CD14-positive monocyte (primary cell): ENCODE measurements around the gene ERCC5. TPM values are rescaled to one million over a fixed set of nuclear protein-coding genes. Genes with fewer than 3 reads are reported as not detected.

Source experiments
- DNase-seq, 3 donors: peaks; one replicate each; pipeline ENCODE4 v3.0.0-alpha.2; 2011 to 2022
- H2AFZ ChIP-seq: 2 replicates; pipeline ENCODE4 v1.6.0; 2012; ENCODE audit warnings: mild to moderate bottlenecking, low read depth, low read length, inconsistent platforms; ENCODE audit not compliant: insufficient read depth, poor library complexity, severe bottlenecking
- H3K27ac ChIP-seq, 2 donors: 1 replicate in 1 of 2; 2 replicates in 1 of 2; pipeline ENCODE4 v1.5.1; 2012 to 2013; ENCODE audit warnings: low read length in 2 of 2, control low read depth in 1 of 2, inconsistent platforms in 1 of 2, low read depth in 1 of 2, mild to moderate bottlenecking in 1 of 2
- H3K27me3 ChIP-seq, 2 donors: one replicate each; pipeline versions ENCODE4 v1.6.0 to v1.6.1; 2011 to 2013; ENCODE audit warnings: low read length in 2 of 2; ENCODE audit not compliant: control insufficient read depth in 2 of 2, insufficient read depth in 2 of 2
- H3K36me3 ChIP-seq, 2 donors: replicated peaks in 1 of 2; 1 replicate in 1 of 2; 2 replicates in 1 of 2; pipeline versions ENCODE4 v1.5.1 to v1.6.1; 2012 to 2013; ENCODE audit warnings: low read length in 2 of 2, control low read depth in 1 of 2, inconsistent platforms in 1 of 2, mild to moderate bottlenecking in 1 of 2; ENCODE audit not compliant: insufficient read depth in 2 of 2, control insufficient read depth in 1 of 2
- H3K4me1 ChIP-seq, 2 donors: 1 replicate in 1 of 2; 2 replicates in 1 of 2; pipeline versions ENCODE4 v1.5.1 to v1.6.1; 2012 to 2013; ENCODE audit warnings: low read length in 2 of 2, control low read depth in 1 of 2, inconsistent platforms in 1 of 2, mild to moderate bottlenecking in 1 of 2, moderate library complexity in 1 of 2; ENCODE audit not compliant: insufficient read depth in 2 of 2, control insufficient read depth in 1 of 2
- H3K4me2 ChIP-seq: replicated peaks from 2 replicates; pipeline ENCODE3; 2012; ENCODE audit warnings: low read length, moderate library complexity, mild to moderate bottlenecking; ENCODE audit not compliant: poor library complexity, severe bottlenecking; ENCODE audit errors: extremely low read depth
- H3K4me3 ChIP-seq, 3 experiments: fragments of 200-600 bp in 1 of 3; sonication (generic) in 1 of 3; replicated peaks in 1 of 3; 1 replicate in 2 of 3; 2 replicates in 1 of 3; pipeline ENCODE4 v1.5.1; 2011 to 2013; ENCODE audit warnings: low read length in 3 of 3, mild to moderate bottlenecking in 3 of 3, control low read depth in 2 of 3, low read depth in 2 of 3, inconsistent platforms in 1 of 3, moderate library complexity in 1 of 3
- H3K79me2 ChIP-seq: 2 replicates; pipeline ENCODE4 v1.6.0; 2012; ENCODE audit warnings: mild to moderate bottlenecking, control low read depth, inconsistent platforms, low read length, moderate library complexity; ENCODE audit not compliant: insufficient read depth
- H3K9ac ChIP-seq: 2 replicates; pipeline ENCODE4 v1.6.0; 2017; ENCODE audit warnings: low read length, mild to moderate bottlenecking; ENCODE audit not compliant: insufficient read depth, poor library complexity, severe bottlenecking
- H3K9me3 ChIP-seq, 2 donors: replicated peaks in 1 of 2; 1 replicate in 1 of 2; 2 replicates in 1 of 2; pipeline versions ENCODE4 v1.5.1 to v1.6.1; 2012 to 2013; ENCODE audit warnings: low read length in 2 of 2, control low read depth in 1 of 2; ENCODE audit not compliant: control insufficient read depth in 1 of 2, insufficient read depth in 1 of 2
- H4K20me1 ChIP-seq: 2 replicates; pipeline ENCODE4 v1.6.0; 2012; ENCODE audit warnings: mild to moderate bottlenecking, low read length, control low read depth, moderate library complexity; ENCODE audit not compliant: insufficient read depth
- H3K27ac Mint-ChIP-seq, 7 donors: one replicate each; pipeline ENCODE4 v1.8.0; 2020; ENCODE audit warnings: mild to moderate bottlenecking in 7 of 7, mixed read lengths in 7 of 7, moderate library complexity in 6 of 7, inconsistent platforms in 2 of 7
- H3K27me3 Mint-ChIP-seq, 3 donors: one replicate each; pipeline ENCODE4 v1.8.0; 2021 to 2022; ENCODE audit warnings: low read depth in 3 of 3, mild to moderate bottlenecking in 3 of 3, mixed read lengths in 3 of 3, moderate library complexity in 3 of 3, inconsistent platforms in 1 of 3
- H3K36me3 Mint-ChIP-seq, 2 donors: one replicate each; pipeline ENCODE4 v1.8.0; 2020; ENCODE audit warnings: mixed read lengths in 2 of 2, inconsistent platforms in 1 of 2, mild to moderate bottlenecking in 1 of 2
- H3K4me1 Mint-ChIP-seq: one replicate; pipeline ENCODE4 v1.8.0; 2020; ENCODE audit warnings: mild to moderate bottlenecking, mixed read lengths
- H3K4me3 Mint-ChIP-seq, 2 donors: one replicate each; pipeline ENCODE4 v1.8.0; 2020; ENCODE audit warnings: mild to moderate bottlenecking in 2 of 2, mixed read lengths in 2 of 2, moderate library complexity in 1 of 2
- H3K9me3 Mint-ChIP-seq, 7 donors: one replicate each; pipeline ENCODE4 v1.8.0; 2020 to 2022; ENCODE audit warnings: mixed read lengths in 7 of 7, mild to moderate bottlenecking in 6 of 7, moderate library complexity in 6 of 7, inconsistent platforms in 2 of 7
- CTCF ChIP-seq: fragments of 200-600 bp; IDR thresholded peaks from one replicate; pipeline ENCODE4 v1.8.0; 2022; ENCODE audit warnings: antibody characterized with exemption, mild to moderate bottlenecking
- WGBS: methylation state at CpG from one replicate; pipeline ENCODE4 v1.1.5; 2013; ENCODE audit warnings: missing lambda C conversion rate; ENCODE audit not compliant: insufficient coverage; 5-methylcytosine and 5-hydroxymethylcytosine counted together
- intact Hi-C, 2 donors: fragments of 100-400 bp; cut with micrococcal nuclease; formaldehyde crosslinking; loops; one replicate each; pipeline versions ENCODE4 v1.15.0 to v1.15.1; 2023
- polyA minus RNA-seq: library from RNA; depleted of rRNA, polyadenylated mRNA; stranded (reverse); fragments of >200 nt; gene quantifications from 2 replicates; pipeline ENCODE4 v1.2.3, GENCODE V29; 2012
- polyA plus RNA-seq, 3 donors: library from polyadenylated mRNA; depleted of rRNA in 1 of 3; unstranded in 2 of 3; stranded (reverse) in 1 of 3; fragments of 300-500 nt in 2 of 3; fragments of >200 nt in 1 of 3; fragmentation: Illumina TruSeq in 2 of 3; gene quantifications; 1 replicate in 2 of 3; 2 replicates in 1 of 3; pipeline ENCODE4 v1.2.3, GENCODE V29; 2012 to 2021
- total RNA-seq, 12 experiments: library from RNA in 1 of 12; stranded (reverse) in 1 of 12; fragments of 120-200 nt in 1 of 12; gene quantifications; one replicate each; pipeline ENCODE4 v1.2.4 and lab custom pipeline; 2013 to 2026; ENCODE audit warnings: mixed read lengths in 6 of 12, inconsistent platforms in 1 of 12

Gene ERCC5
- 74.8 TPM for total RNA-seq (2013)
- polyA plus RNA-seq = 10 to 100 TPM; 15.2 to 34.2 (median 22.1) TPM
- polyA minus RNA-seq = 36.6 and 41.9 TPM in 2 replicates
- 1.6 to 15.1 (median 6.7) reads per million in 11 experiments for total RNA-seq (lab: John Stamatoyannopoulos, UW)

GRCh38 chr13:102845630-102846260 lies at the start of gene ERCC5:
Gene ERCC5, plus strand, starts transcription at chr13:102846032. Its CDS starts 235 bp downstream, at chr13:102846267.
- Histone ChIP-seq H4K20me1 (peaks cover 37% of the 10 kb centered on the region), H3K9ac (peak within 1 kb of the TSS; percentile 99), H3K9me3 (no peaks in the 10 kb centered on the region), H3K27ac (peak within 1 kb of the TSS; percentile 97 to 98), H2AFZ (peak within 1 kb of the TSS; percentile 96), H3K4me3 (peak within 1 kb of the TSS; percentile 72 to 97 (median 91)), H3K4me2 (peak within 1 kb of the TSS; percentile 86), H3K79me2 (peaks cover 49% of the 10 kb centered on the region), H3K36me3 (peaks cover 0 to 19% of the 10 kb centered on the region in 2 donors), H3K4me1 (peaks cover 15 to 22% of the 10 kb centered on the region in 2 donors), H3K27me3 (no peaks in the 10 kb centered on the region)
- peak within 1 kb of the TSS; percentile 96 to 99 (median 98) for H3K27ac Mint-ChIP-seq
- H3K27me3 Mint-ChIP-seq = peaks cover 0 to 3% (median 0%) of the 10 kb centered on the region in 3 donors
- DNase-seq = peak; percentile 94 to 97 (median 95)
- TF ChIP-seq CTCF = no peak
- peaks cover 8 to 17% of the 10 kb centered on the region in 2 donors for H3K36me3 Mint-ChIP-seq
- H3K4me3 Mint-ChIP-seq = peak within 1 kb of the TSS; percentile 92 to 93
- WGBS = 1% methylated on average over 44 of the region's 49 CpGs
- H3K9me3 Mint-ChIP-seq = no peaks in the 10 kb centered on the region
- H3K4me1 Mint-ChIP-seq = peaks cover 21% of the 10 kb centered on the region
- intact Hi-C loops = loop anchor here (2.0 to 5.0 kb wide), 5 partner anchors 73 to 263 kb away; partner anchors contain the start of genes TPP2 (in 2 of the 2) and TEX30 (in 1 of the 2)

DNA sequence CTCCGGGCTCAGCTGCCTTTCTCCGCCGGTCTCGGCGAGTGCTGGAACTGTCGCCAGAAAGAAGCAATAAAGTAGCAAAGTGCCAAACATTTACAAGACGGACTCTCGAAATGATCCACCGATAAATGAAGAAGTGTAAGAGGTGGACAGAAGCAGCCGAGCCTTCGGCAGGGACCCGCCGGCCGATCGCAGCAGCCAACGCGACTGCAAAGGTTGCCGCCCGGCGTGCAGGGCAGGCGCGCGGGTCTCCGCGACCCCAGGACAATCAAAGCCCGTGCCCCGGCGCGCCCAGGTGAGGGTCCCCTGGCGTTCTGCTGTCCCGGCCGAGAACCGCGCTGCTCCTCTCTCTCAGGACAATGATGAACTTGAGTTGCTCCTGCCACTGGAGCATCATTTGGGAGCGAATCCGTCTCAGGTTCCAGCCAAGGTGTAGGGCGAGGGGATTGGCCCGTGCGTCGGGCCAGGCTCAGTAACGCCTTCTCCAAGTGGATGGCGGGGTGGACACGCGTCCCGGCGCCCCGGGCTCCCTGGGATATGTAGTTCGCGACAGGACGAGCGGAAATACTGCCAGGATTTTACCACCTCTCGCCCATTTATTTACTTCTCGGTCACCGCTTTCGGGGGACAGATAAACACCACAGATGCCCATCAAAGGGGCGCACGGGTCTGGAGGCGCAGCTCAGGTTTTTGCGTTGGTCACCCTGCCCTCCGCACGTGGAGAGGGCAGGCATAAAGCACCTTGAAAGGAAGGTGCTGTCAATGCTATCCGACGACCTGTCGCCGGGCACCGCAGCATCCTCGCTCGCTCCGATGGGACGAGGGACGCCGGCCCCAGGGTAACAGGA lies 47.0 kb upstream of the ERCC5 start, which contains the start of the genes BIVM and POGLUT2:
Gene BIVM (plus strand): TSS at position 539 of the 845 bp plus-strand sequence. CDS start 8,149 bp downstream, outside the sequence.
Gene POGLUT2 (minus strand): TSS at position 396 of the 845 bp plus-strand sequence. CDS start 306 bp downstream, at position 90.
- intact Hi-C loops = loop anchor here in 1 of 2 donors (10.0 kb wide), 1 partner anchor 114 kb away; no protein-coding TSS in a partner anchor
- H3K9ac ChIP-seq = peak within 1 kb of the TSS; percentile 65
- Mint-ChIP-seq H3K27me3 (peaks cover 25 to 34% (median 34%) of the 10 kb centered on the region in 3 donors), H3K9me3 (peaks cover 0 to 4% (median 0%) of the 10 kb centered on the region in 7 donors), H3K36me3 (peaks cover 0 to 4% of the 10 kb centered on the region in 2 donors), H3K27ac (peak within 1 kb of the TSS in 1 of 7 donors; percentile 13), H3K4me1 (peaks cover 23% of the 10 kb centered on the region), H3K4me3 (peak within 1 kb of the TSS; percentile 83 to 93)
- peak within 1 kb of the TSS; percentile 89 for H2AFZ ChIP-seq
- H3K4me2 ChIP-seq = peak within 1 kb of the TSS; percentile 100
- no peaks in the 10 kb centered on the region for H3K79me2 ChIP-seq
- under 1% methylated on average over 66 of the region's 72 CpGs for WGBS
- H3K4me3 ChIP-seq = peak within 1 kb of the TSS; percentile 40 to 81 (median 54)
- H4K20me1 ChIP-seq = no peaks in the 10 kb centered on the region
- no peak within 1 kb of the TSS for H3K27ac ChIP-seq
- no peaks in the 10 kb centered on the region for H3K9me3 ChIP-seq
- TF ChIP-seq CTCF = no peak
- DNase-seq = peak; percentile 19 to 39 (median 32)
- H3K4me1 ChIP-seq = peaks cover 20 to 29% of the 10 kb centered on the region in 2 donors
- peaks cover 16 to 31% of the 10 kb centered on the region in 2 donors for H3K27me3 ChIP-seq
- no peaks in the 10 kb centered on the region for H3K36me3 ChIP-seq
